HepG2 (cell line): Measurements from ENCODE around the gene ARMC5. TPM values are rescaled to one million over a fixed set of nuclear protein-coding genes. Genes with fewer than 3 reads are reported as not detected.
A peak's percentile ranks its signal among the peaks of the same experiment; 100 is the strongest.

ENCODE experiments used
- DPF2 ChIP-seq: sonication (generic); formaldehyde crosslinking; IDR thresholded peaks from 2 replicates; pipeline ENCODE4 v1.4.0; 2020; ENCODE audit warnings: mild to moderate bottlenecking, low read depth, missing genetic modification reagents, borderline replicate concordance
- NFYB ChIP-seq: sonication (generic); formaldehyde crosslinking; IDR thresholded peaks from 2 replicates; pipeline ENCODE4 v1.4.0; 2020; ENCODE audit warnings: missing genetic modification reagents
- REL ChIP-seq: sonication (generic); formaldehyde crosslinking; conservative IDR thresholded peaks from 2 replicates; pipeline ENCODE4 v1.8.0; 2022; ENCODE audit warnings: mild to moderate bottlenecking, missing genetic modification reagents, moderate library complexity
- RELA ChIP-seq: sonication (generic); formaldehyde crosslinking; IDR thresholded peaks from 2 replicates; pipeline ENCODE4 v1.4.0; 2020; ENCODE audit warnings: missing genetic modification reagents
- SPEN ChIP-seq: sonication (generic); formaldehyde crosslinking; IDR thresholded peaks from 2 replicates; pipeline ENCODE4 v1.5.1; 2020; ENCODE audit warnings: low read depth, mild to moderate bottlenecking, missing genetic modification reagents
- ZNF772 ChIP-seq: sonication (generic); formaldehyde crosslinking; IDR thresholded peaks from 2 replicates; pipeline ENCODE4 v1.5.0; 2020; ENCODE audit warnings: mild to moderate bottlenecking, missing genetic modification reagents
- polyA plus RNA-seq, 8 experiments: library from polyadenylated mRNA; depleted of rRNA in 3 of 8; stranded (reverse) in 7 of 8; unstranded in 1 of 8; fragments of >200 nt; fragmentation: Illumina TruSeq in 4 of 8; extraction: Trizol in 4 of 8; gene quantifications; 2 replicates each; pipeline versions ENCODE4 v1.2.1 to v1.2.3, GENCODE V29; 2011 to 2016; ENCODE audit warnings: low read depth in 4 of 8, missing spikeins in 1 of 8, mixed read lengths in 1 of 8; ENCODE audit not compliant: insufficient read depth in 1 of 8
- total RNA-seq, 5 experiments: library from RNA; depleted of rRNA; stranded (reverse); fragments of >200 nt; fragmentation: Illumina TruSeq; extraction: Trizol; gene quantifications; 2 replicates each; pipeline ENCODE4 v1.2.3, GENCODE V29; 2016; ENCODE audit warnings: low read depth in 1 of 5
- TF ChIP-seq, protein P1 (sequence below): sonication (generic); formaldehyde crosslinking; IDR thresholded peaks from 2 replicates; pipeline ENCODE4 v1.4.0; 2020; ENCODE audit warnings: missing genetic modification reagents
- TF ChIP-seq, protein P2 (sequence below): sonication (generic); formaldehyde crosslinking; IDR thresholded peaks from 2 replicates; pipeline ENCODE4 v1.9.0; 2022; ENCODE audit warnings: low read depth, missing genetic modification reagents
- TF ChIP-seq, protein P3 (sequence below): sonication (generic); formaldehyde crosslinking; IDR thresholded peaks from 2 replicates; pipeline ENCODE4 v1.4.0; 2020; ENCODE audit warnings: missing genetic modification reagents, low read depth, mild to moderate bottlenecking, borderline replicate concordance
- TF ChIP-seq, protein P4 (sequence below): sonication (generic); formaldehyde crosslinking; IDR thresholded peaks from 2 replicates; pipeline ENCODE4 v1.8.0; 2022; ENCODE audit warnings: mild to moderate bottlenecking, missing genetic modification reagents, moderate library complexity
- TF ChIP-seq, protein P5 (sequence below): sonication (generic); formaldehyde crosslinking; IDR thresholded peaks from 2 replicates; pipeline ENCODE4 v1.5.0; 2020; ENCODE audit warnings: mild to moderate bottlenecking, missing genetic modification reagents
- TF ChIP-seq, protein P6 (sequence below): sonication (generic); formaldehyde crosslinking; IDR thresholded peaks from 2 replicates; pipeline ENCODE4 v1.4.0; 2020; ENCODE audit warnings: mild to moderate bottlenecking, low read depth, missing genetic modification reagents
- TF ChIP-seq, protein P7 (sequence below): sonication (generic); formaldehyde crosslinking; IDR thresholded peaks from 2 replicates; pipeline ENCODE4 v1.8.0; 2023; ENCODE audit warnings: mild to moderate bottlenecking, missing genetic modification reagents
- TF ChIP-seq, protein P8 (sequence below): sonication (generic); formaldehyde crosslinking; IDR thresholded peaks from 2 replicates; pipeline ENCODE4 v1.4.0; 2020; ENCODE audit warnings: mild to moderate bottlenecking, missing genetic modification reagents

Gene ARMC5
- total and polyA plus RNA-seq, 2 of the 13 experiments (the other 11 are each of a cell fraction or from before 2014, with no cell fraction given): 10.8 to 22.3 TPM

DNA sequence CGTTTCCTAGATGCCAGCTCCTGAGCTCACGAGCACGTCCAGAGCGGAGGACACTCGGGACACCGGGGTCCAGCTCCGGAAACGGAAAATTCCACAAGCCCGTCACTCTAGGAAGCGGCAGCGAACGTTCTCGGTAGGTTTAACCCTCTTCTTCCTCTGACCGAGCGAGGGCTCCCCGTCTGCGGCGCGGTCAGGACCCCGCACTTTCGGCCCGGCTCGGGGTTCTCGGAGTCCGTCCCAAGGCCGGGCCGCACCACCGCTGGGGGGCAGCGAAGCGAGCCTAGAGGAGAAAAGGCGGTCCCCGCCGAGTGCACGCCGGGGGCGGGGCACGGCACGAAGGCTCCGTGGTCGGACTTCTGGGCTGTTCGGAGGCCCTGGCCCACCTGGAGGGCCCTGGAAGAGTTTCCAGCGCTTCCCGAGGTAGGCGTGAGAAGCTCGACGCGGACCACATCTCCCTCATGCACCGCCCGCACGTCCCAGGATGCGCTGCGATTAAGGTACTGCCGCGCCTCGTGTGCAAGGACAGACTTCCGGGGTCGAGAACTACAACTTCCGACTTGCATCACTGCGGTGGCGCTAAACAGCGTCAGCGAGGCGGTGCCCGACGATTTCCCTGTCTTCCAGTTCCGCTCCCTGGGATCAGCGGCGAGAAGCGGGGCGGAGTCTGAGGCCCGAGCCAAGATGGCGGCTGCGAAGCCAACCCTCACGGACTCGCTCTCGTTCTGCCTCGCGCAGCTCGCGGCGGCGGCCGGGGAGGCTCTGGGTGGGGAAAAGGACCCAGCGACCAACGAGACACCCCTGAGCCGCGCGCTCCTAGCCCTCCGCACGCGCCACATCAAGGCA, at the start of gene ARMC5 (continued):
- TF ChIP-seq ZNF772 (CRISPR knock-in tag) (peak; percentile 85), NFYB (CRISPR knock-in tag) (peak; percentile 51), REL (CRISPR knock-in tag) (peak; percentile 73; the same call in 1 of the 2 replicates), DPF2 (CRISPR knock-in tag) (no peak), SPEN (peak; percentile 91), RELA (no peak)
- TF ChIP-seq, protein P1, sequence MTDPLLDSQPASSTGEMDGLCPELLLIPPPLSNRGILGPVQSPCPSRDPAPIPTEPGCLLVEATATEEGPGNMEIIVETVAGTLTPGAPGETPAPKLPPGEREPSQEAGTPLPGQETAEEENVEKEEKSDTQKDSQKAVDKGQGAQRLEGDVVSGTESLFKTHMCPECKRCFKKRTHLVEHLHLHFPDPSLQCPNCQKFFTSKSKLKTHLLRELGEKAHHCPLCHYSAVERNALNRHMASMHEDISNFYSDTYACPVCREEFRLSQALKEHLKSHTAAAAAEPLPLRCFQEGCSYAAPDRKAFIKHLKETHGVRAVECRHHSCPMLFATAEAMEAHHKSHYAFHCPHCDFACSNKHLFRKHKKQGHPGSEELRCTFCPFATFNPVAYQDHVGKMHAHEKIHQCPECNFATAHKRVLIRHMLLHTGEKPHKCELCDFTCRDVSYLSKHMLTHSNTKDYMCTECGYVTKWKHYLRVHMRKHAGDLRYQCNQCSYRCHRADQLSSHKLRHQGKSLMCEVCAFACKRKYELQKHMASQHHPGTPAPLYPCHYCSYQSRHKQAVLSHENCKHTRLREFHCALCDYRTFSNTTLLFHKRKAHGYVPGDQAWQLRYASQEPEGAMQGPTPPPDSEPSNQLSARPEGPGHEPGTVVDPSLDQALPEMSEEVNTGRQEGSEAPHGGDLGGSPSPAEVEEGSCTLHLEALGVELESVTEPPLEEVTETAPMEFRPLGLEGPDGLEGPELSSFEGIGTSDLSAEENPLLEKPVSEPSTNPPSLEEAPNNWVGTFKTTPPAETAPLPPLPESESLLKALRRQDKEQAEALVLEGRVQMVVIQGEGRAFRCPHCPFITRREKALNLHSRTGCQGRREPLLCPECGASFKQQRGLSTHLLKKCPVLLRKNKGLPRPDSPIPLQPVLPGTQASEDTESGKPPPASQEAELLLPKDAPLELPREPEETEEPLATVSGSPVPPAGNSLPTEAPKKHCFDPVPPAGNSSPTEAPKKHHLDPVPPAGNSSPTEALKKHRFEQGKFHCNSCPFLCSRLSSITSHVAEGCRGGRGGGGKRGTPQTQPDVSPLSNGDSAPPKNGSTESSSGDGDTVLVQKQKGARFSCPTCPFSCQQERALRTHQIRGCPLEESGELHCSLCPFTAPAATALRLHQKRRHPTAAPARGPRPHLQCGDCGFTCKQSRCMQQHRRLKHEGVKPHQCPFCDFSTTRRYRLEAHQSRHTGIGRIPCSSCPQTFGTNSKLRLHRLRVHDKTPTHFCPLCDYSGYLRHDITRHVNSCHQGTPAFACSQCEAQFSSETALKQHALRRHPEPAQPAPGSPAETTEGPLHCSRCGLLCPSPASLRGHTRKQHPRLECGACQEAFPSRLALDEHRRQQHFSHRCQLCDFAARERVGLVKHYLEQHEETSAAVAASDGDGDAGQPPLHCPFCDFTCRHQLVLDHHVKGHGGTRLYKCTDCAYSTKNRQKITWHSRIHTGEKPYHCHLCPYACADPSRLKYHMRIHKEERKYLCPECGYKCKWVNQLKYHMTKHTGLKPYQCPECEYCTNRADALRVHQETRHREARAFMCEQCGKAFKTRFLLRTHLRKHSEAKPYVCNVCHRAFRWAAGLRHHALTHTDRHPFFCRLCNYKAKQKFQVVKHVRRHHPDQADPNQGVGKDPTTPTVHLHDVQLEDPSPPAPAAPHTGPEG (CRISPR knock-in tag): peak; percentile 69
- TF ChIP-seq, protein P2, sequence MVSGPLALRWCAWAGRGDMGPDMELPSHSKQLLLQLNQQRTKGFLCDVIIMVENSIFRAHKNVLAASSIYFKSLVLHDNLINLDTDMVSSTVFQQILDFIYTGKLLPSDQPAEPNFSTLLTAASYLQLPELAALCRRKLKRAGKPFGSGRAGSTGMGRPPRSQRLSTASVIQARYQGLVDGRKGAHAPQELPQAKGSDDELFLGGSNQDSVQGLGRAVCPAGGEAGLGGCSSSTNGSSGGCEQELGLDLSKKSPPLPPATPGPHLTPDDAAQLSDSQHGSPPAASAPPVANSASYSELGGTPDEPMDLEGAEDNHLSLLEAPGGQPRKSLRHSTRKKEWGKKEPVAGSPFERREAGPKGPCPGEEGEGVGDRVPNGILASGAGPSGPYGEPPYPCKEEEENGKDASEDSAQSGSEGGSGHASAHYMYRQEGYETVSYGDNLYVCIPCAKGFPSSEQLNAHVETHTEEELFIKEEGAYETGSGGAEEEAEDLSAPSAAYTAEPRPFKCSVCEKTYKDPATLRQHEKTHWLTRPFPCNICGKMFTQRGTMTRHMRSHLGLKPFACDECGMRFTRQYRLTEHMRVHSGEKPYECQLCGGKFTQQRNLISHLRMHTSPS: peak; percentile 66; the same call in 1 of the 2 replicates
- TF ChIP-seq, protein P3, sequence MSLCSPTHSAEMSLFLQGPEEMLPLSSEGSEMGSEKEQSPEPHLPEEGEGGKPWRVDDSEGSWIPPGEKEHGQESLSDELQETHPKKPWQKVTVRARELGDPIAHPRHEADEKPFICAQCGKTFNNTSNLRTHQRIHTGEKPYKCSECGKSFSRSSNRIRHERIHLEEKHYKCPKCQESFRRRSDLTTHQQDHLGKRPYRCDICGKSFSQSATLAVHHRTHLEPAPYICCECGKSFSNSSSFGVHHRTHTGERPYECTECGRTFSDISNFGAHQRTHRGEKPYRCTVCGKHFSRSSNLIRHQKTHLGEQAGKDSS (CRISPR knock-in tag): 0 out of 2 replicates have a peak, but pooled peaks have one; percentile 78
- TF ChIP-seq, protein P4, sequence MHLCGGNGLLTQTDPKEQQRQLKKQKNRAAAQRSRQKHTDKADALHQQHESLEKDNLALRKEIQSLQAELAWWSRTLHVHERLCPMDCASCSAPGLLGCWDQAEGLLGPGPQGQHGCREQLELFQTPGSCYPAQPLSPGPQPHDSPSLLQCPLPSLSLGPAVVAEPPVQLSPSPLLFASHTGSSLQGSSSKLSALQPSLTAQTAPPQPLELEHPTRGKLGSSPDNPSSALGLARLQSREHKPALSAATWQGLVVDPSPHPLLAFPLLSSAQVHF (CRISPR knock-in tag): no peak
- TF ChIP-seq, protein P5, sequence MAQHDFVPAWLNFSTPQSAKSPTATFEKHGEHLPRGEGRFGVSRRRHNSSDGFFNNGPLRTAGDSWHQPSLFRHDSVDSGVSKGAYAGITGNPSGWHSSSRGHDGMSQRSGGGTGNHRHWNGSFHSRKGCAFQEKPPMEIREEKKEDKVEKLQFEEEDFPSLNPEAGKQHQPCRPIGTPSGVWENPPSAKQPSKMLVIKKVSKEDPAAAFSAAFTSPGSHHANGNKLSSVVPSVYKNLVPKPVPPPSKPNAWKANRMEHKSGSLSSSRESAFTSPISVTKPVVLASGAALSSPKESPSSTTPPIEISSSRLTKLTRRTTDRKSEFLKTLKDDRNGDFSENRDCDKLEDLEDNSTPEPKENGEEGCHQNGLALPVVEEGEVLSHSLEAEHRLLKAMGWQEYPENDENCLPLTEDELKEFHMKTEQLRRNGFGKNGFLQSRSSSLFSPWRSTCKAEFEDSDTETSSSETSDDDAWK: no peak
- TF ChIP-seq, protein P6, sequence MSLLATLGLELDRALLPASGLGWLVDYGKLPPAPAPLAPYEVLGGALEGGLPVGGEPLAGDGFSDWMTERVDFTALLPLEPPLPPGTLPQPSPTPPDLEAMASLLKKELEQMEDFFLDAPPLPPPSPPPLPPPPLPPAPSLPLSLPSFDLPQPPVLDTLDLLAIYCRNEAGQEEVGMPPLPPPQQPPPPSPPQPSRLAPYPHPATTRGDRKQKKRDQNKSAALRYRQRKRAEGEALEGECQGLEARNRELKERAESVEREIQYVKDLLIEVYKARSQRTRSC (CRISPR knock-in tag): no peak
- TF ChIP-seq, protein P7, sequence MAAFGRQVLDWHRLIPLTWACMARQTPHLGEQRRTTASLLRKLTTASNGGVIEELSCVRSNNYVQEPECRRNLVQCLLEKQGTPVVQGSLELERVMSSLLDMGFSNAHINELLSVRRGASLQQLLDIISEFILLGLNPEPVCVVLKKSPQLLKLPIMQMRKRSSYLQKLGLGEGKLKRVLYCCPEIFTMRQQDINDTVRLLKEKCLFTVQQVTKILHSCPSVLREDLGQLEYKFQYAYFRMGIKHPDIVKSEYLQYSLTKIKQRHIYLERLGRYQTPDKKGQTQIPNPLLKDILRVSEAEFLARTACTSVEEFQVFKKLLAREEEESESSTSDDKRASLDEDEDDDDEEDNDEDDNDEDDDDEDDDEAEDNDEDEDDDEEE (CRISPR knock-in tag): peak; percentile 88
- TF ChIP-seq, protein P8, sequence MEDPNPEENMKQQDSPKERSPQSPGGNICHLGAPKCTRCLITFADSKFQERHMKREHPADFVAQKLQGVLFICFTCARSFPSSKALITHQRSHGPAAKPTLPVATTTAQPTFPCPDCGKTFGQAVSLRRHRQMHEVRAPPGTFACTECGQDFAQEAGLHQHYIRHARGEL (CRISPR knock-in tag): peak; percentile 89; the same call in 1 of the 2 replicates
